Measurements from ENCODE around the gene CTNS.

Gene CTNS

DNA sequence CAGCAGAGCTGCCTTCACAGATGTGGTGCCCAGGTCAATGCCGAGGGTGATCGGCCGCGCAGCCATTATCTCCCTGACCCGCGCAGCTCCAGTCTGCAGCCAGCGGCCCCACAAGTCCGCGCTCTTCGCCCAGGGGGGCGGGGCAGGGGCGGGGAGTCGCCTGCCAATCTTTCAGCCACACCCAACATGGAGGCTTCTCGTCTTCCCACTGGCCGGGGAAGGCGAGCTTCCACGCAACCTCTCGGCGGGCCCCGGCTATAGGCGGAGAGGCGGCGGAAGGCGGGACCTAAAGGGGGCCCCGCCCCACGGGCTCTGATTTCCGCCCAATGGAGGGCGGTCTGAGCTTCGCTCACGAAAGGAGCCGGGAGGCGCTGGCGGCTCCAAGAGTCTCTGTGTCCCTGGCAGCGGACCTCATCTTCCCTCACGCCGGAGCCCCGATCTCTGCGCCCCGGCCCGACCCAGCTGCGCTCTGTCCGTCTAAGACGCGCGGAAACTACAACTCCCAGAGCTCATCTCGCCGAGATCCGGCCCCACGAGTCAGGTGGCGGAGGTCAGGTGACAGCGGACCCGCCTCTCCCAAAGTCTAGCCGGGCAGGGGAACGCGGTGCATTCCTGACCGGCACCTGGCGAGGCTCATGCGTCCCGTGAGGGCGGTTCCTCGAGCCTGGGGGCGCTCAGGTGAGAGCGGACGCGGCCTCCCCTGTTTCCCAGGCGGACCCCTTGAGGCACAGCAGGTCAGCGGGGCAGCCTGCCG, at the start of gene CTNS, which contains the start of gene SHPK:
Gene CTNS, plus strand, starts transcription at position 607 of the 754 bp plus-strand sequence. CDS start 3,447 bp downstream, outside the sequence.
Gene SHPK, minus strand, starts transcription at position 97 of the 754 bp plus-strand sequence. Its CDS starts 31 bp downstream, at position 66.
- DNase-seq: peak; percentile 78

DNA sequence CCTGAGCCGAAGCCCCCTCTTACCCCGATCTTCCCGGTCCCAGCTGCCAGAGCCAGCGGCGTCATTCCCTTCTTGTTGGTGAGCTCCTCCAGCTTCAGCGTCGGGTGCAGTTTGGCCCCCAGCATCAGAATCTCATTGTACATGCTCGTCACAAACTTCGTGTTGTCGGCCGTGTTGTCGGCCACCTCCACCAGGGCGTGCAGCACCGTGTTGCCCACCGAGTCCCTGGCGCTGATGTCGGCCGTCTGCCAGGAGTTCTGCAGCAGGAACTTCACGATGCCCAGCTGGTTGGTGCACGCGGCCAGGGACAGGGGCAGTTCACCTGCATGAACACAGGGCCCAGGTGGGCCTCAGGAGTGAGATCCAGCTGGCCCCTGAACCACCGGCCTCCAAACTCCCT, 46.8 kb upstream of the CTNS start:
- no peak for DNase-seq

DNA sequence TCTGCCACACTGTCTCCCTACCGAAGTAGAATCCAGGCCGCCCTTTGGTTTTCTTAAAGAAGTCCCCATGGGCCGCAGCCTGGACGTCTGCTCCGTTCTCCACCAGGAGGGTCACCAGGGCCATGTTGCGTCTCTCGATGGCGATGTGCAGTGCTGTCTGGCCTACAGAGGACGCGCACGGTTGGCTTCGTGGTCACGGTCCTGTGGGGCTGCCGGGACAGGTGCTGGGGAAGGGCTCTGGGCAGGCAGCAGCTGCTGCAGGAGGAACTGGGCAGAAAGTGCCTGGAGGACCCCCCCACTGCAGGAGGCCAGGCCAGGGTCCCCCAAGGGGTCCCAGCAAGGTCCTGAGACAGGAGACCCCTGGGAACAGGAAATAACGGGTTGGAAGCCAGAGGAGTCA, 46.3 kb upstream of the CTNS start:
- DNase-seq: no peak

DNA sequence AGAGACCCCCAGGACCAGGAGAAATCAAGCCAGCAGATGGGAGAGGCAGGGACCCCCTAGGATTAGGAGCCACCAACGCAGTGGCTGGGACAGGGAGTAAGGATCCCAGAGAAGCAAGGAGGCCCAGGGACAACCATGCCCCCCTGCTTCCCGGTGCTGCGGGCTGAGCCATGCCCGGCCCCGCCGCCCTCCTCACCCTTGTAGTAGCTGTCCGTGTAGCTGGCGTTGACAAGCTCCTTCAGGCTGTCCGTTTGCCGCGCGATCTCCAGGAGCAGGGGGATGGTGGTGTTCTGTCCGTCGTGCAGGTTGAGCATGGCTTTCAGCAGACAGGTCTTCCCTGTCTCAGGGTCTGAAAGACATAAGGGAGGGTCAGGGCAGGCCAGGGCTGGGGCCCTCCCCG, 45.8 kb upstream of the CTNS start:
- DNase-seq: no peak

DNA sequence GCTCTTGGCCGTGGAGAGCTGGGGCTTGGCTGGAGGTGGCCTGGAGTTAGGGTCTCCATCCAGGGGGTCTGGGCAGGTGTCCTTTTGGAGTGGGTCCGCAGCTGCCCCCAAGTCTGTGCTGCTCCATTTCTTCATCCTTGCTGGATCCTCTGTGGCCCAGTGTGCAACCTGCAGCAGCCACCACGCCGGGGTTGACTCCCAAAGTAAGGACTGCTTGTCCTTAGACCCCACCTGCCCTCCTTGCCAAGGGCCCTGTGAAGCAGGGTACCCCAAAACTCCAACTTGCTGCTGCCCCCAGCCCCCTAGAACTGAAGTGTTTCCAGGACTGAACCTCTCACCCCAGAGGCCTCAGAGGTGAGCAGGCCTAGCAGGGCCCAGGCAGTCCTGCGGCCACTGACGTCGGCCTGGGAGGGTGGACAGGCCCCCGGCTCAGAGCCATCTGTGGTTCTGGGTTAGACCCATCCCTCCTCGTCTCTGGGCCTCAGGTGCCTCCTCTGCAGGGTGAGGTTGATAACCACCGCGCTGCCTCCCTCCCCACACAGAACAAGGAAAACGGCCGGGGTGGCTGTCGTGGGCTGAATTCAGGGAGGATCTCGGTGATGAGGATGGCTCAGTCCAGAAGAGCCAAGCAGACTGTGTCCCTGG, 44.2 kb upstream of the CTNS start:
- no peak for DNase-seq

DNA sequence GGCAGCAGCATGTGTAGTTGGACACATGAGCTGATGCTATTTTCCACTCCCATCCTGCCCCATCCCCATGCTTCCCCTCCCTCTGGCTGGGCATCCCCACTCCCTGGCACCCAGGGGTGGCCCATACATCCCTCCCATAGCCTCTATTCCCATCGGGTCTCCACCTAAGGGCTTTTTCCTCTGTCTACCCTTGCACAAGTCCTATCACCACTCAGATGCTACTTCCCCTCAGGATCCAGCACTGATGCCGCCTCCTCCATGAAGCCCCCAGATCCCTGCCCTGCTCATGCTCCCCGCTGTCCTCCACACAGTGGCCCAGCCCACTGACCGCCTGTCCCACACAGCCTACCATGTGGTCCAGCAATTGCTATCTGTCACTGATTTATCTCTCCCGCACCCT, 43.2 kb upstream of the CTNS start:
- no peak for DNase-seq

DNA sequence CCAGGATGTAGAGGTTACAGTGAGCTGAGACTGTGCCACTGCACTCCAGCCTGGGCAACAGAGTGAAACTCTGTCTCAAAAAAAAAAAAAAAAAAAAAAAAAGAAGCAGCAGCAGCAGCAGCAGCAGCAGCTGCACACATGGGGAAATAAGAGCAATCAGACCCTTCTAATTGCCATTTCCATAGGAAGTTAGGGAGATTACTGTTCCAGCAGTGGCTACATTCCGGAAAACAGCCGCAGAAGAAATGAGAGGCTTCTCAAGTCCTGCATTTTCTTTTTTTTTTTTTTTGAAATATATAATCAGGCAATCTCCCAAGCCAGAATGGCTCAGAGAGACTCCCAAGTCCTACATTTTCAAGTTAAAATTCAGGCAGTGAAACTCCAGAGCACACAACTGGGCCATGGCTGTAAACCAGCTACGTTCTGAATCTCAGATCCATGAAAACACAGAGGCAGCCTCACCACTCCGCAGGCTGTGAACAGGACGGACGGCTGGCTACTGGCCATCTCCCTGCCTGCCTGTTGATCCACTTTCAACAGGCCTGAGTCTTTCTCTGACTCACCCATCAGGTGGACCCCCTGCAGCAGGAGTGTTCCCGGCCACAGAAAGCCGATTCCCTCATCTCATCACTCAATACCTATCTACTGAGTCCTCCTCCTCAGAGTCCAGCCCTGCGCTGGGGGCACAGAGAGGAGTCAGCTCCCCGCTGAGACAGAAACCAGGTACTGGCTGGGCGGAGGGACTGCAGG, 42.3 kb upstream of the CTNS start:
- no peak for DNase-seq

DNA sequence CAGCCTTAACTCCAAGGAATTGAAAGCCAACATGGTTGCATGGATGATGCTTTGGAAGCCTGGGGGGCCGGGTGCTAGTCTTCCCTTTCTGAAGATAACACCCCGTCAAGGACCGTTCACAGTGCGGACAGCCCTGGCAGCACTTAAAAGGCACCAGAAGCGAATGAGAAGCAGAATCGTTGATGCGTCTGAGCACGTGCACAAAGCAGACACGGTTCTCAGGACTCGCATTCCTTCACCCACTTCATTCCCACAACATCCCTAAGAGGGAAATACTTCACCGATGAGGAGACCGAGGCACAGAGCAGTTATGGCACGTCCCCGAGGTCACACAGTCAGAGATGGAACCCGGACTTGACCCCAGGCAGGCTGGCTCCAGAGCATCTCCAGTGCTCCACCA, 41.6 kb upstream of the CTNS start:
- DNase-seq: no peak

DNA sequence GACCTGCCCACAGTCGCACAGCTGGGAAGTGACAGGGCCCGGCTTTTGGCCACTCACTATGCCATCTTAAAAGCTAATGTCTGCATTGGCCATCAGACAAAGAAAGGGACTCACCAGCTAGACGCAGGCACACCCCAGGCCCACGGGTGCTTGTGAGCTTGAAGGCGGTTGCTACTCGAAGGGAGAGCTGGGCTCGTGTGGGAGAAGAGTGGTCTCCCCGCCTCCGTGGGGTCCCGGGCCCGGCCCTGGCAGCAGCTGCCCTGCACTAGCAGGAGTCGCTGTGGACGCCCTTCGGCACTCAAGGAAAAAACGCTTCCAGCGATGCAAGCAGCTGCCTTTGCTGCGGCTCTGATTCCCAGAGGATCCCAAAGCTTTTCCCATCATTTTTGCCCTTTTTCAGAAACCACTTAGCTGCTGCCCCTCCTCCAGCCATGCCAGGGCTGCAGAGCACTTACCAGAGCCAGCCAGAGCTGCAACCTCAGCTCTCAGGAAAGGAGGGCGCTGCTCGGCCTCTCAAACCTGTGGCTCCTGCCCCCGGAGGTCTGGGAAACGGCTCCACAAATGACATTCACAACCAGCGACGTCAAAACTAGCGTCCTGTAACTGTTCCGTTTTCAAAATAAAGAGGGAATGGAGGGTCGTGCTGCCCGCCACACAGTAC, 39.6 kb upstream of the CTNS start:
- DNase-seq: no peak

DNA sequence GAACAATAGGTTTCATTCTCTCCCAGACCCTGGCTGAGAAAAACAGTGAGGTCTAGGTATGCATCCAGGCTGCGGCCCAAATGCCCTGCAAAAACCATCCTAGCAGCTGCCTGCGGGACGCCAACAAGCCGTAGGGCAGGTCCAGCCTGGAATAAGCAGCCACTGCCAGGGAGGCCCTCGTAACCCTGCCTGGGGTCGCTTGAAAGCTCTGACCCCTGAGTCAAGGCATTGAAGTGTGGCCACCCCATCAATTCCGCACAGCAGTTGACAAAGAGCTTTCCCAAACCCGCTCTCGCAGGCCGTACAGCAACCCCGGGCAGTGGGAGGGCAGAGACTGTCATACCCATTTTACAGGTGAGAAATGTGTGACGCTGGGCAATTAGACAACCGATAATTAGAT, 38.5 kb upstream of the CTNS start:
- DNase-seq: no peak

DNA sequence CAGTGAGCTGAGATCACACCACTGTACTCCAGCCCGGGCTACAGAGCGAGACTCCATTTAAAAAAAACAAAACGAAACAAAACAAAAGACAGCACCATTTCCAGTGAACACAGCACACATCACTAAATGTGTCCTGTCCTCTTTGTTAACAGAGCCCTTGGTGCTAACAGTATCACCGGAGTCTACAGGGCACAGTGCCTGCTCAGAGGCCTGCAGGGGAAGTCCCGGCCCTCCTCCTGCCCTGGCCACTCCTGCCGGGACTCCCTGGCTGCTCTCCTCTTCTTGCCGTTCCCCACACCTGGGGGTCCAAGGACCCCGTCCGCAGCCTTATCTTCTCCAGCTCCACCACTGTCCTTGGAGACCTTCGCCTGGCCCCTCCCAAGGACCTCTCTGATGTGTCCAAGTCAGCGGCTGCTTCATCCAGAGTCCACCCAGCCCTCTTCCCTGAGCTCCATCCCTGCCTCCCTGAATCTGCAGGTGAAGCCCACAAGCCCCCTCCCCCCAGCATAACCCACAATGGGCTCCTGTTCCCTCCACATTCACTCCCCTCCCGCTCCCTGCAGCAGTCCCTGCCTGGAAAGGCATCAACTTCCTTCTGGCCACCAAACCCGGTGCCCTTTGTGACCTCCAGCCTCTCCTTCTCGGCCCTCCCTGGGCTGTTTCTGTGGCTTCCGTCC, 35.9 kb upstream of the CTNS start:
- DNase-seq: no peak

DNA sequence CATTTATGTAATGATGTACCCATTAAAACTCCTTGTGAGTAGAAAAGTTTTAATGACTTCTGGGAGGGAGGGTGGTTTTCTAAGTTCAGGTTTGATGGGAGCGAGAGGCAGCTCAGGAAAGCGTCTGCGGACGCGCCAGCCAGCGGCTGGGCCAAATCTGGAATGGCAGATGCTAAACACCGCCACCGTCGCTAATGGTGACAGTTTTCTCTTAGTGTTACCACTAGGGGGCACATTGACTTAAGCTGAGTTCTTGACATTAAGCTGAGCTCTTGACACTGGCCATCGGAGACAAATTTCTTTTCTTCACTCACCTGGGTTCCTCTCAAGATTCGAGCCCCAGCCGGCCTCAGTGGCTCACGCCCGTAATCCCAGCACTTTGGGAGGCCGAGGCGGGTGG, 34.1 kb upstream of the CTNS start:
- DNase-seq: no peak

DNA sequence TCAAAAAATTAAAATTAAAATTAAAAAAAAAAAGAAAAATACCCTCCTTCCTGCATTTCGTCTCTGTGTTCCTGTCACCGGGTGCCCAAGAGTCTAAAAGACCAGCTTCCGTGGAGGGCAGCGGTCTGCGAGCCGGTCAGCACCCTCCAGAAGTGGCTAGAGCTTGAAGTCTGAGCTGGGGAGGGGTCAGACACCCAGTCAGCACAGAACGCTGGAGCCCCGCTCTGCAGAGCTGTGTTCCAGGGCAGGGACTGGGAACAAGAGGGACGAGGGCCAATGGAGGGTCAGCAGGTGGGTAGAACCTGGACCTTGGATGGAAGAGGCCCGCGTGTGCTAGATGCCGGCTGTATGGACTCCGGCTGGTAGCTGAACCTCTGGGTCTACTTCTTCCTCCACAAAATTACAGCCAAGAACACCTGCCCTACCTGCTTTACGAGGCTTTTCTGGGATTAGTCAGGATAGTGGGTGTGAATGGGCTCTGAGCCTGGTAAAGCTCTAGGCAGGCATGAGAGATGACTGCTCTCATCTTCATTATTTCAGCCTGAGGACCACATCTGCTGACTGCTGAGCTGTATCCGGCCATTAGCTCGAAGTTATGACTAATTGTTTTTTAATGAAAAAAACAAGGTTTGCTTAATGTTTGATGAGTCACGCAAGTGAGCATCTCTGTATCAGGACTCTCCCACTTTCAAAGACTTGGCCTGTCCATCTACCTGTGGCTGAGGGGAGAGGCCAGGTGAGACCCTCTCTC, 33.3 kb upstream of the CTNS start:
- DNase-seq: no peak

DNA sequence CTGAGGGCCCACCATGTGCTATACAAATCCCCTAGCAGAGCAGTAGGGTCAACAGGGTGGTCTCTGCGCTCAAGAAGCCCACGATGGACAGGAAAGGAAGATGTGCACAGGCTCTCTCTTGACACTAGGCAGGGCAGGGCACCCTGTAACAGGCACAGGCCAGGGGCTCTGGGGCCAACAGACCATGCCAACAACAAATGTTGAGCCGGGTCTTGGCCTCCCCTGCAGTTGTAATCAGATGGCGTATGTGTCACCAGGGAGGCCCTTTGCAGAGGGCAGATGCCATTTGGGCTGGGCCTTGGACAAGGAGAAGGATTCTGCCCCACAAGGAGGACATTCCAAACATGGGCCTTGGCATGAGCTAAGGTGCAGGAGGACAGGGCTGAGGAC, 32.7 kb upstream of the CTNS start:
- no peak for DNase-seq

DNA sequence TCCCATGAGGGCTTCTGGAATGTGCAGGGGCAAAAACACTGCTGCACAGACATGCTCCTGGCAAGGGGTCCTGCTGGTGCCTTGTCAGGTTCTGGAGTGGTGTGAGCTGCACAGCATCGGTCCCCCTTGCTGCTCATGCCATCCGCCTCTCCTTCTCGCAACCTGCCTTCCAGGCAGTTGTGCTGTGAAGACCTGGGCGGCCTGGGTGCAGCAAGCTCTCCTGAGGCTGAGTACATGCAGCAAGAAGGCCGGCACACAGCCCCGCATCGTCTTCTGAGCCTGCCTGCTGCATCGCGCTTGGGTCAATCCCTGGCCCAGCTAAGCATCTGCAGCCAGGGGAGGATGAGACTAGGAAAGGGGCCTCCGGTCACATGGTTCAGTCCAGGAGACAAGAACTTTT, 26.9 kb upstream of the CTNS start:
- DNase-seq: no peak

DNA sequence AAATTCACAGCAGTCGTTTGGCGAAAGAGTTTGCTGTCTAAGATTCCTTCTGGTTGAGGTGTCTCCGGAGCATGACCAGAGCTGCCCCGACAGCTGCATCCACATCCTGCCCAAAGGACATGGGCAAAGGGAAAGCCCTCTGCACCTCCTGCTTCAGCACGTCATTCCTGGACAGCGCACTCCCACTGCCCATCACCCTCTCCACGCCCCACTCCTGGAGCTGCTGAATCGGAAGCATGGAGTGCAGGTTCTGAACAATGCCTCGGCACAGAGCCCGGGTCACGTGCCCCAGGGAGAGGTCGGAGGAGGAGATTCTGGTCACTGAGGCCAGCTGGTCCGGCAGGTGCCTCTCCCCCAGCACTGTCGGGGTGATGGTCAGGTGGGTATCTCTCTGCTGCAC, 26.0 kb upstream of the CTNS start:
- DNase-seq: no peak

DNA sequence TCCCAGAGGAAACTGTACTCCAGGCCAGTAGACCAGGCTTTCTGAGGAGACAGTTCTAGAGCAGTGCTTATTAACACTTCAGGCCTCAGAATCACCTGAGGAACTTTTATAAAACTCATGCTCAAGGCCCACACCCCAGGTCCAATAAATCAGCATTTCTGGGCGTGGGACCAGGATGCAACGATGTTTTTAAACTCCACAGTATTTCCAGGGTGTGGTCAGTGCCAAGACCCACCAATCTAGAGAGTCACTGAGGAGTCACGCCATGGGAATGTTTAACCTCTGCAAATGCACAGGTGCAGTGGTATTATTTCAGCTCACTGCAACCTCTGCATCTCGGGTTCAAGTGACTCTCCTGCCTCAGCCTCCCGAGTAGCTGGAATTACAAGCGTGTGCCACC, 23.4 kb upstream of the CTNS start:
- DNase-seq: no peak

DNA sequence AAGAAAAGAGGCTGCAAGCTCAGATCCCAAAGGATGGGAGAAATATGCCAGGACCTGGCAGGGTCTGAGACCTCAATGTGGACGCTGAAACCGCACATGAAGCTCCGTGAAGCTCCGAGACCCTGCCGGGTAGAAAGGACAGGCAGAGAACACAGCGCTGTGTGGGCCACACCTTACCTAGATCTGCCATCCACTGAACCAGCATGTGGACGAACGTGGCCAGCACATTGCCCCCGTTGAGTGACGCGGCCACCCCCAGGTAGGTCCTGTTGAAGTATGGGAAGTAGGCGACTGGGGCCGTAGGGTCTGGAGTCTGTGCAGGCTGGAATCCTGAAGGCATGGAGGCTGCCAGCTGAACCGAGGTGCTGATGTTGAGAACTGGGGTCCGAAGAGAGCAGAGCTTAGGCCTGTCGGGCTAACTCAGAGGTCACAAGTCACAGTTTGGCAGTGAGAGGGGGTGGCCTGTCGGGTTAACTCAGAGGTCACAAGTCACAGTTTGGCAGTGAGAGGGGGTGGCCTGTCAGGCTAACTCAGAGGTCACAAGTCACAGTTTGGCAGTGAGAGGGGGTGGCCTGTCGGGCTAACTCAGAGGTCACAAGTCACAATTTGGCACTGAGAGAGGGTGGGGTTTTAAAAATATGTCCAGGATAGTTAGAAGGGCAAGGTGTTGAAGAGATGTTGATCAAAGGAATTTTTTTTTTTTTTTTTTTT, 21.2 kb upstream of the CTNS start:
- no peak for DNase-seq

DNA sequence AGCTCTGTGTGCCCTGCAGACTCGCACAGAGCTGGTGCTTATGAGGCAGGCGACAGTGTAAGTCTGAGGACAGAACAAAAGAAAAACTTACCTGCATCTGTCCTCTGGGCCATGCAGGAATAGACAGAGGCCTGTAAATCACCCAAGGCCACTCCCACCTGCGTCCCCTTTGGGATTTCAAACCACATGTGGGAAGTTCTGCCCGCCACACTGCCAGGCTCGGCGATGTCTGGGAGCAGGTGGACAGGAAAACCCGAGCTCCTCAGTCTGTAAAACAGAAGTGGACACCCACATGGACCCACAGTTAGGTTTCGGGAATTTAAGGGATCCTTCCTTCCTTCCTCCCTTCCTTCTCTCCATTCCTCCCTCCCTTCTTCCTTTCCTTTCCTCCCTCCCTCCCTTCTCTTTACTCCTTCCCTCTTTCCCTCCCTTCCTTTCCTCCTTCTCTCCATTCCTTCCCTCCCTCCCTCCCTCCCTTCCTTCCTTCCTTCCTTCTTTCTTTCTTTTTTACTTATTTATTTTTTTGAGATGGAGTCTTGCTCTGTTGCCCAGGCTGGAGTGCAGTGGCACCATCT, 15.3 kb upstream of the CTNS start:
- DNase-seq: no peak

DNA sequence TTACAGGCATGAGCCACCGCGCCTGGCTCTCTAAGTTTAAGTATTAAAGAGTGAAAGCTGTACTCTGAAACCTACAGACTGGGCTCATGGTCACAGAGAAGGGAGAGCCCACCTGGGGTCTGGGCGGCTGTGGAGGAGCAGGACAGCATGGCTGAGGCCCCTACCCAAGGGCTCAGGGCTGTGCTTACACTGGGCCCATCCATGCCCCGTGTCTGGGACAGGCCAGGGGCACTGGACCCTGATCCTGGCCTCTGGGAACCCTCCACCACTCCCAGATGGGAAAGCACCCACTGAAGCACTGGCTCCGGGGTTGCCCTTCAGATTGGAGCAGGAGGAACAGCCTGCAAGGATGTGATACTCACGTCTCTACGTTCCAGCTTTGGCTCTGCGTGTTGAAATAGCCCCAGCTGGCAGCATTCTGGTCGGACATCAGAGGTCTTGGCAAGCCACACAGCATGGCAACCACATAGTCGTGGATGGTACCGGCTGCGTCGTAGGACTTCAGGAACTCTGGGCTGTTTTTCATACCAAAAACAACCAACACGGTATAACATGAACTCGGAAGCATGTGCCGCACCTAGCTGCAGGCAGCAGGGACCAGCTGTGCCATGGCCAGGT, 13.5 kb upstream of the CTNS start:
- DNase-seq: no peak

Measured in NCI-H1105 treated with DMSO at 0.1 percent for 48 hours (cell line).